A549 treated with AZD9567 at 1 μM for 4 hours (cell line): ENCODE data around the gene STX7. TPM values are rescaled to one million over a fixed set of nuclear protein-coding genes. Genes with fewer than 3 reads are reported as not detected.

Experiments
- total RNA-seq: library from RNA; stranded (reverse); fragments of 200-300 nt; extraction: Qiagen RNA extraction; gene quantifications from 5 replicates; pipeline ENCODE4 v1.2.3, GENCODE V29; 2022; ENCODE audit not compliant: insufficient read depth

Gene STX7, protein sequence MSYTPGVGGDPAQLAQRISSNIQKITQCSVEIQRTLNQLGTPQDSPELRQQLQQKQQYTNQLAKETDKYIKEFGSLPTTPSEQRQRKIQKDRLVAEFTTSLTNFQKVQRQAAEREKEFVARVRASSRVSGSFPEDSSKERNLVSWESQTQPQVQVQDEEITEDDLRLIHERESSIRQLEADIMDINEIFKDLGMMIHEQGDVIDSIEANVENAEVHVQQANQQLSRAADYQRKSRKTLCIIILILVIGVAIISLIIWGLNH
- total RNA-seq, result 22.6 to 30.5 TPM (median 25.5 TPM) in 5 replicates

GRCh38 chr6:132512638-132513632 is at the start of gene STX7:
Gene STX7 (minus strand): TSS chr6:132513116. CDS start chr6:132503530, 9,586 bp downstream.

GRCh38 chr6:132552372-132552771 is 39.5 kb upstream of the STX7 start, which contains the start of gene TAAR8:
Gene TAAR8 (plus strand): TSS chr6:132552672. CDS start chr6:132552693, 21 bp downstream.

GRCh38 chr6:132537977-132538376 is 25.1 kb upstream of the STX7 start, which contains the start of gene TAAR9:
Gene TAAR9 (plus strand): TSS chr6:132538277. CDS start chr6:132538290, 13 bp downstream.

DNA sequence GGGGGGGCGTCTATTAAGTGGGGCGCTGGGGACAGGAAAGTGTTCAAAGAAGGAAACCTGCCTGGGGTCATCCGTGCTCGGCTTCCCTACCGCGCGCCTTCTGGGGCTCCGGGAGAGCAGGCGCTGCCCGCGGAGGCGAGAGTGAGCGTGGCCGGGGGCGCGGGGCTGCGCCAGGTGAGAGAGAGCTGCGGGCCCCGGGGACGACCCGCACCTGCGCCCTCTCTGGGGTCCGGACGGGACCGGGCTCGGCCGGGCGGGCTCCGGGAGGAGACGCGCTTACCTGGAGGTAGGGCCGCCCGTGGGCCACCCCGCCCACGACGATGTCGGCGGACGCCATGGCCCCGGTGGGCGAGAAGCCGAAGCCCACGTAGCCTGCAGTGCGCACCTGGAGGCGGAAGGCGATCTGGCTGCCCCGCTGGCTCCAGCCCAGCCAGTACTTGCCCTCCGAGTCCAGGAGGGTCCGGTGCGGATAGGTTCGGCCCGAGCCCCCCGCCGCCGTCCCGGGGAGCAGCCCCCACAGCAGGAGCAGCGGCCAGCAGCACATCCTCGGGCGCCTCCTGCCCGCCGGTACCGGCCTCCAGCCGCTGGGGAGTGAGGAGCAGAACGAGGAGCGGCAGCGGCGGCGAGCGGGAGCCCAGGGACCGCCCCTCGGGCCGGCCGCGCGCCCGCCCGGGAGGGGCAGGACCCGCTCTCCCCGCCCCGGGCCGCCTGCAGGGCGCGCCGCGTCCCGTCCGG is 111.9 kb downstream of the STX7 start, which contains the start of gene MOXD1:
Gene MOXD1, minus strand, starts transcription at position 593 of the 735 bp plus-strand sequence. Its CDS starts 49 bp downstream, at position 544.

Other genes with a start within 250 kb of the STX7 start
- gene MOXD1, start 111.6 kb downstream of the STX7 start, total RNA-seq, result 1.4 to 1.9 TPM (median 1.7 TPM) in 5 replicates
- not detected in 5 replicates for gene TAAR9, start 25.2 kb upstream of the STX7 start, total RNA-seq
- gene TAAR8, start 39.6 kb upstream of the STX7 start, total RNA-seq, result not detected in 5 replicates
- not detected in 5 replicates for gene TAAR6, start 57.2 kb upstream of the STX7 start, total RNA-seq
- not detected in 5 replicates for gene TAAR5, start 76.6 kb upstream of the STX7 start, total RNA-seq
- not detected in 5 replicates for gene TAAR2, start 111.2 kb upstream of the STX7 start, total RNA-seq
- not detected in 5 replicates for gene TAAR1, start 146.1 kb upstream of the STX7 start, total RNA-seq
- 0.02 to 0.06 TPM (median 0.03 TPM) in 3 of 5 replicates, not detected in the others for gene VNN1, start 200.9 kb upstream of the STX7 start, total RNA-seq
- not detected in 5 replicates for gene VNN2, start 244.8 kb upstream of the STX7 start, total RNA-seq